GM21526 (cell line): Measurements from ENCODE around the gene CCDC106.

Source experiments
- ATAC-seq: cut with Tn5 transposase; IDR thresholded peaks from one replicate; pipeline ENCODE4 v1.9.1; 2021; ENCODE audit warnings: moderate library complexity; ENCODE audit not compliant: unreplicated experiment, low FRiP score

The CCDC106 gene

GRCh38 chr19:55679343-55680257, 31.6 kb downstream of the CCDC106 start:
- no peak for ATAC-seq

GRCh38 chr19:55680339-55681130, 32.5 kb downstream of the CCDC106 start:
- no peak for ATAC-seq

- no peak for ATAC-seq
Measured at GRCh38 chr19:55681131-55682092, 33.4 kb downstream of the CCDC106 start.

- ATAC-seq, result no peak
Measured at GRCh38 chr19:55683449-55684261, 35.6 kb downstream of the CCDC106 start.

GRCh38 chr19:55684946-55685681, 37.1 kb downstream of the CCDC106 start:
- no peak for ATAC-seq

- no peak for ATAC-seq
Measured at GRCh38 chr19:55685776-55686175, 37.8 kb downstream of the CCDC106 start.

GRCh38 chr19:55686311-55687050, 38.5 kb downstream of the CCDC106 start:
- ATAC-seq, result no peak

GRCh38 chr19:55687281-55688201, 39.5 kb downstream of the CCDC106 start:
- no peak for ATAC-seq

- no peak for ATAC-seq
Measured at GRCh38 chr19:55688422-55689218, 40.6 kb downstream of the CCDC106 start.

GRCh38 chr19:55689411-55690108, 41.5 kb downstream of the CCDC106 start:
- no peak for ATAC-seq

- no peak for ATAC-seq
Measured at GRCh38 chr19:55690109-55690768, 42.2 kb downstream of the CCDC106 start.

GRCh38 chr19:55690769-55691545, 42.9 kb downstream of the CCDC106 start:
- ATAC-seq, result no peak

GRCh38 chr19:55691561-55692481, 43.8 kb downstream of the CCDC106 start:
- no peak for ATAC-seq
